ENCODE measurements around the gene ZNF667.

- TF ChIP-seq YY1 (IDR thresholded peaks at IDR 0.05; ENCODE audit: insufficient read depth, insufficient read length) (no peak), ZNF274 (IDR thresholded peaks at IDR 0.05; ENCODE audit: low read depth, low read length) (no peak)
These were observed 30.5 kb upstream of the ZNF667 start, which contains the start of gene ZNF471 for GRCh38 chr19:56507446-56508289.

All from NT2/D1 (cell line).